Measurements from ENCODE around the gene PCTP.

DNA sequence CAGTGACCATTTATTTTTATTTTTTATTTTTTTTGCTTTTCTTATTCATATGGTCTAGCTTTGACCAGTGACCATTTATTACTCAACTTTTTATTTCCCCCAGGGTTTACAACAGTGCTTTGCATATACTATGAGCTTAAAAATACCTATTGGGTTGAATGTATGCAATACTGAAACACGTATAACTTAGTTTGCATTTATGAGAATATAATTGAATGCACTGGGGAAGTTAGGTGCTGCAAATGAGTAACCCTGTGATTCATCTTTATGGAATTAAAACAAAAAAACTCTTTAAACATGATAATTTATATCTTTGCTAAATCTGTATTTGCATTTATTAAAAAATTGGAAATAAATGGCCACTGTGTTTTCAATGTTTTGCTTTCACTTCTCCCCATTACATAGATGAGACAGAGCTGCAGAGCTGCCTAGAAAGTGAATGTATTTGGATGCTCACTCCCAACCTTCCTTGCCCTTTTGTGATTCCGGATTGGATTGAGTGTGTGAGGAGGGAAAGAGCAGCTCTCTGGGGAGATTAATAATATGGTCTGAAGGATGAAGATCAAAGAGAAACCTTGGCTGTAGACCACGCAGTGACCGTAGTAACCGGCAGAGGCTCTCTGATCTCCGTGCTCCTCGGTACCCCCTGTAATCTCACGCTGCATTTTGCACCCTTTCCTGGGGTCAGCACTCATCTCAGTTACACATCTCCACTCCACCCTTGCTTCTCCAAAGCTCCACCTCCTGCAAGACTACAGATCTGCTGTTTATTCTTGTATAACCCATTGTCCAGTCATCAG lies 42.5 kb upstream of the PCTP start:
- TF ChIP-seq TAF1 (IDR thresholded peaks at IDR 0.05; ENCODE audit: borderline replicate concordance, insufficient read depth, low read length) (no peak), SIN3A (IDR thresholded peaks at IDR 0.05; ENCODE audit: borderline replicate concordance, insufficient read depth, low read length) (no peak), POLR2AphosphoS5 (IDR thresholded peaks at IDR 0.05; ENCODE audit: low read depth, low read length) (no peak), FOXP2 (optimal IDR thresholded peaks at IDR 0.05; ENCODE audit: borderline replicate concordance, extremely low read depth, extremely low read length, insufficient read depth) (no peak)
- TF ChIP-seq, protein P1, sequence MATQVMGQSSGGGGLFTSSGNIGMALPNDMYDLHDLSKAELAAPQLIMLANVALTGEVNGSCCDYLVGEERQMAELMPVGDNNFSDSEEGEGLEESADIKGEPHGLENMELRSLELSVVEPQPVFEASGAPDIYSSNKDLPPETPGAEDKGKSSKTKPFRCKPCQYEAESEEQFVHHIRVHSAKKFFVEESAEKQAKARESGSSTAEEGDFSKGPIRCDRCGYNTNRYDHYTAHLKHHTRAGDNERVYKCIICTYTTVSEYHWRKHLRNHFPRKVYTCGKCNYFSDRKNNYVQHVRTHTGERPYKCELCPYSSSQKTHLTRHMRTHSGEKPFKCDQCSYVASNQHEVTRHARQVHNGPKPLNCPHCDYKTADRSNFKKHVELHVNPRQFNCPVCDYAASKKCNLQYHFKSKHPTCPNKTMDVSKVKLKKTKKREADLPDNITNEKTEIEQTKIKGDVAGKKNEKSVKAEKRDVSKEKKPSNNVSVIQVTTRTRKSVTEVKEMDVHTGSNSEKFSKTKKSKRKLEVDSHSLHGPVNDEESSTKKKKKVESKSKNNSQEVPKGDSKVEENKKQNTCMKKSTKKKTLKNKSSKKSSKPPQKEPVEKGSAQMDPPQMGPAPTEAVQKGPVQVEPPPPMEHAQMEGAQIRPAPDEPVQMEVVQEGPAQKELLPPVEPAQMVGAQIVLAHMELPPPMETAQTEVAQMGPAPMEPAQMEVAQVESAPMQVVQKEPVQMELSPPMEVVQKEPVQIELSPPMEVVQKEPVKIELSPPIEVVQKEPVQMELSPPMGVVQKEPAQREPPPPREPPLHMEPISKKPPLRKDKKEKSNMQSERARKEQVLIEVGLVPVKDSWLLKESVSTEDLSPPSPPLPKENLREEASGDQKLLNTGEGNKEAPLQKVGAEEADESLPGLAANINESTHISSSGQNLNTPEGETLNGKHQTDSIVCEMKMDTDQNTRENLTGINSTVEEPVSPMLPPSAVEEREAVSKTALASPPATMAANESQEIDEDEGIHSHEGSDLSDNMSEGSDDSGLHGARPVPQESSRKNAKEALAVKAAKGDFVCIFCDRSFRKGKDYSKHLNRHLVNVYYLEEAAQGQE (IDR thresholded peaks at IDR 0.05; ENCODE audit: insufficient read depth in 1 of 2, low read depth in 2 of 2, low read length in 2 of 2): no peak
